Gastroesophageal sphincter (tissue), 3 donors: ENCODE measurements around the gene NUF2.

Source experiments
- EP300 ChIP-seq: sonication (generic); formaldehyde crosslinking; IDR thresholded peaks from one replicate; pipeline ENCODE4 v1.6.1; 2017; ENCODE audit warnings: antibody characterized with exemption, mild to moderate bottlenecking
- POLR2A ChIP-seq, 2 donors: fragments of 450-650 bp; IDR thresholded peaks; one replicate each; pipeline ENCODE4 v1.6.1; 2017; ENCODE audit warnings: antibody characterized with exemption in 2 of 2, mild to moderate bottlenecking in 2 of 2, moderate library complexity in 1 of 2
- POLR2AphosphoS5 ChIP-seq: sonication (generic); formaldehyde crosslinking; IDR thresholded peaks from one replicate; pipeline ENCODE4 v1.6.1; 2017; ENCODE audit warnings: antibody characterized with exemption
- TF ChIP-seq, protein P1 (sequence below), 4 experiments: fragments of 200-600 bp in 2 of 4; fragments of 450-650 bp in 2 of 4; sonication (generic) in 1 of 4; IDR thresholded peaks; one replicate each; pipeline ENCODE4 v1.5.1; 2017 to 2019; ENCODE audit warnings: antibody characterized with exemption in 4 of 4, mild to moderate bottlenecking in 2 of 4, moderate library complexity in 2 of 4

DNA sequence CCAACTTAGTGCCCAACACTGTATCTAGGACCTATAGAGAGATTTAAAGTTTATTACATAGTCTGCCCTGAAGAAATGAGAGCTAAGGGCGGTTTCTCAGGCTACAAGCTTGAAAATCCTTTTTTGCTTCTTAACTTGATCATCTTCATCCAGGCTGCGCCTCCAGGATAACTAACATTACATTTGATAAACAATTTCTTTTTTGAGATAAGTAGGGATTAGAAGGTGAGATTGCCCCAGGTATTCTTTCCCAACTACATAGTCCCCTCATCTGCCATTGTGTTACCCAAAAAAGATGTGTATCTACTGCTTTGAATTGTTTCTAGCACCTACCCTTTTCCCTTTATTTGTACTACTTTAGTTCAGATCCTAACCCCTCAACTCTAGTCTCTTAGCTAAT lies 25.4 kb downstream of the NUF2 start:
- TF ChIP-seq, protein P1, sequence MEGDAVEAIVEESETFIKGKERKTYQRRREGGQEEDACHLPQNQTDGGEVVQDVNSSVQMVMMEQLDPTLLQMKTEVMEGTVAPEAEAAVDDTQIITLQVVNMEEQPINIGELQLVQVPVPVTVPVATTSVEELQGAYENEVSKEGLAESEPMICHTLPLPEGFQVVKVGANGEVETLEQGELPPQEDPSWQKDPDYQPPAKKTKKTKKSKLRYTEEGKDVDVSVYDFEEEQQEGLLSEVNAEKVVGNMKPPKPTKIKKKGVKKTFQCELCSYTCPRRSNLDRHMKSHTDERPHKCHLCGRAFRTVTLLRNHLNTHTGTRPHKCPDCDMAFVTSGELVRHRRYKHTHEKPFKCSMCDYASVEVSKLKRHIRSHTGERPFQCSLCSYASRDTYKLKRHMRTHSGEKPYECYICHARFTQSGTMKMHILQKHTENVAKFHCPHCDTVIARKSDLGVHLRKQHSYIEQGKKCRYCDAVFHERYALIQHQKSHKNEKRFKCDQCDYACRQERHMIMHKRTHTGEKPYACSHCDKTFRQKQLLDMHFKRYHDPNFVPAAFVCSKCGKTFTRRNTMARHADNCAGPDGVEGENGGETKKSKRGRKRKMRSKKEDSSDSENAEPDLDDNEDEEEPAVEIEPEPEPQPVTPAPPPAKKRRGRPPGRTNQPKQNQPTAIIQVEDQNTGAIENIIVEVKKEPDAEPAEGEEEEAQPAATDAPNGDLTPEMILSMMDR (IDR thresholded peaks at IDR 0.05): no peak
- TF ChIP-seq POLR2A (IDR thresholded peaks at IDR 0.05): no peak
- TF ChIP-seq POLR2AphosphoS5: no peak
- no peak for TF ChIP-seq EP300
